Mesothelial cell of epicardium (in vitro differentiated cells): Measurements from ENCODE around the gene MIA3. TPM values are rescaled to one million over a fixed set of nuclear protein-coding genes. Genes with fewer than 3 reads are reported as not detected.

Experiments used
- DNase-seq, 2 experiments: peaks; one replicate each; pipeline ENCODE4 v3.0.0; 2021; ENCODE audit warnings: low spot score in 2 of 2; ENCODE audit not compliant: unreplicated experiment in 2 of 2
- H3K27ac Mint-ChIP-seq: 2 replicates; pipeline ENCODE4 v1.8.0; 2021; ENCODE audit warnings: mixed read lengths
- H3K27me3 Mint-ChIP-seq: 2 replicates; pipeline ENCODE4 v1.8.0; 2021; ENCODE audit warnings: low read depth, mixed read lengths
- H3K36me3 Mint-ChIP-seq: 2 replicates; pipeline ENCODE4 v1.8.0; 2021; ENCODE audit warnings: mixed read lengths
- H3K4me1 Mint-ChIP-seq: 2 replicates; pipeline ENCODE4 v1.8.0; 2021; ENCODE audit warnings: mixed read lengths
- H3K4me3 Mint-ChIP-seq: 2 replicates; pipeline ENCODE4 v1.8.0; 2021; ENCODE audit warnings: mild to moderate bottlenecking, moderate library complexity, mixed read lengths
- H3K9me3 Mint-ChIP-seq: 2 replicates; pipeline ENCODE4 v1.8.0; 2021; ENCODE audit warnings: mixed read lengths
- CTCF ChIP-seq: fragments of 200-600 bp; sonication (generic); IDR thresholded peaks from one replicate; pipeline ENCODE4 v1.5.0; 2021; ENCODE audit warnings: antibody characterized with exemption; ENCODE audit not compliant: unreplicated experiment
- total RNA-seq: library from RNA; stranded (reverse); gene quantifications from 3 replicates; pipeline ENCODE4 v1.2.1, GENCODE V29; 2021

Gene MIA3
- total RNA-seq, 1 donor from 2014 or later, result 72.9 TPM

DNA sequence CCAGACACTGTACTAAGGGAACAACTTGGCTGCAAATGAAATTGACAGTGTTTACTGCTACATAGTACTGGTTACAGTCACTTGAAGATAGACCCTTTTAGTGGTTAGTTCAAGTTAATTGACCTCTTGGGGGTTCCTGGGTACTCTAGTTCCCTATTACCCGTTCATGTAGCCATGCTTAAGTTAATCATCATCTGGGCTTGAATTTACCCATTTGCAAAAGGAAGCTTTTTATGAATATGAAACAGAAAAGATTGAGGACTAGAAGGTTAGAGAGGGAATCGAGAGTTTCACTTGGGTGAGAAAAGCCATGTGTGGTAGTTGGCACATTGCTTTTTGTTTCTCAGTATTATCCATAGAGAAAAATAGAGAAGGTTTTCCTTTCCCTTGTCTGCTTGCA, 2.7 kb downstream of the MIA3 start:
- Mint-ChIP-seq H3K9me3 (no peaks in the 10 kb centered on the region), H3K36me3 (peaks cover 17% of the 10 kb centered on the region), H3K27ac (no peak overlapping the region), H3K27me3 (peaks cover 2% of the 10 kb centered on the region), H3K4me1 (peaks cover 33% of the 10 kb centered on the region), H3K4me3 (no peak overlapping the region)
- DNase-seq, result no peak
- TF ChIP-seq CTCF, result no peak

- no peak for DNase-seq
- H3K4me3 Mint-ChIP-seq, result no peak overlapping the region
- TF ChIP-seq CTCF, result no peak
- peaks cover 28% of the 10 kb centered on the region for H3K4me1 Mint-ChIP-seq
- peaks cover 32% of the 10 kb centered on the region for H3K36me3 Mint-ChIP-seq
- H3K27me3 Mint-ChIP-seq, result no peaks in the 10 kb centered on the region
- H3K27ac Mint-ChIP-seq, result no peak overlapping the region
- H3K9me3 Mint-ChIP-seq, result no peaks in the 10 kb centered on the region
Observed at GRCh38 chr1:222622765-222623164, 4.9 kb downstream of the MIA3 start.

DNA sequence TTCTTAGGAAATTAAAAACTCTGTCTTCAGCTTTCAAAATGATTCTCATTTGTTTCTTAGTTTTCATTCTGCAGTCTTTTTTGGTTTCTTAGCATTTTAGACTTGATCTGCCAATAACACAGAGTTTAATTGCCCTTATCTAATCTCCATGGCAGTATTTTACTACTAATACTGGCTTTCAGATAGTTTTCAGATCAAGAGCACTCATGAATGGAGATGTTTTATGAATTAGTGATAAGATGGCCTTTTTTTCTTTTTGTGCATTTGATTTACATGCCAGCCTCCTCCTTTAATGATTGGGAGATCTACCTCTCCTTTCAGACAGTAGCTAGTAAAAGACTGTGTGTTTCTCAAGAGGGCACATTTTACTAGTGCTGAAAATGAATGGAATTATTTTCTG, 5.6 kb downstream of the MIA3 start:
- Mint-ChIP-seq H3K27ac (no peak overlapping the region), H3K36me3 (peaks cover 39% of the 10 kb centered on the region), H3K27me3 (no peaks in the 10 kb centered on the region), H3K4me1 (peaks cover 28% of the 10 kb centered on the region), H3K4me3 (no peak overlapping the region), H3K9me3 (no peaks in the 10 kb centered on the region)
- DNase-seq, result no peak
- TF ChIP-seq CTCF, result no peak

- Mint-ChIP-seq H3K36me3 (peaks cover 46% of the 10 kb centered on the region), H3K4me3 (no peak overlapping the region), H3K9me3 (no peaks in the 10 kb centered on the region), H3K27me3 (no peaks in the 10 kb centered on the region), H3K4me1 (peaks cover 24% of the 10 kb centered on the region), H3K27ac (no peak overlapping the region)
- TF ChIP-seq CTCF, result no peak
- DNase-seq, result no peak
Observed at GRCh38 chr1:222624214-222624613, 6.3 kb downstream of the MIA3 start.

DNA sequence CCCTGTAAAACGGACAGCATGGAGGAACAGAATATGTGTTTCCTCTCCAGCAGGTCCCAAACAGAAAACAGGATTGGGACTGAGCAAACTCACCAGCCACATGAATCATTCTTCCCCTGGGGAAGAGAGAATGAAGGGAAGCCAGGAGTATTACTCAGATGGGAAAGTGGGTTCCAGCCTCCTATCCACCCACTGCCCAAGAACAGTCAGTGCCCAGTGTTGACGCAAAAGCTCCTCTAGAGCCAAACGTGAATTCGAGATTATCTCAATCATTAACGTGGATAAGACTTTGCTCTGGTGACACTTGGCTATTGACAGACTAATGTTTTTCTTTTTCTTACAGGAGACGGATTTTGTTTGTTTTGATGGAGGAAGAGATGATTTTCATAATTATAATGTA, 9.3 kb downstream of the MIA3 start:
- H3K4me1 Mint-ChIP-seq, result peaks cover 5% of the 10 kb centered on the region
- no peaks in the 10 kb centered on the region for H3K27me3 Mint-ChIP-seq
- H3K9me3 Mint-ChIP-seq, result no peaks in the 10 kb centered on the region
- no peak for DNase-seq
- H3K4me3 Mint-ChIP-seq, result no peak overlapping the region
- no peak for TF ChIP-seq CTCF
- peaks cover 53% of the 10 kb centered on the region for H3K36me3 Mint-ChIP-seq
- no peak overlapping the region for H3K27ac Mint-ChIP-seq

DNA sequence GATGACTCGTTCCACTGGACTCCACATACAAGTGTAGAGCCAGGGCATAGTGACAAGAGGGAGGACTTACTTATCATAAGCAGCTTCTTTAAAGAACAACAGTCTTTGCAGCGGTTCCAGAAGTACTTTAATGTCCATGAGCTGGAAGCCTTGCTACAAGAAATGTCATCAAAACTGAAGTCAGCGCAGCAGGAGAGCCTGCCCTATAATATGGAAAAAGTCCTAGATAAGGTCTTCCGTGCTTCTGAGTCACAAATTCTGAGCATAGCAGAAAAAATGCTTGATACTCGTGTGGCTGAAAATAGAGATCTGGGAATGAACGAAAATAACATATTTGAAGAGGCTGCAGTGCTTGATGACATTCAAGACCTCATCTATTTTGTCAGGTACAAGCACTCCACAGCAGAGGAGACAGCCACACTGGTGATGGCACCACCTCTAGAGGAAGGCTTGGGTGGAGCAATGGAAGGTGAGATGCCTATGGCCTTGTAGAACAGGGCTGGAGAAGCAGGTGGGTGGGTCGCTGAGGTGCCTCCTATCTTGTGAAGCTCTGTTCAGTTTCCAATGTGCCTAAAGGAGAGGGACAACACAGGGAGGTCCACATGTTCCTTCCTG, 12.1 kb downstream of the MIA3 start:
- no peaks in the 10 kb centered on the region for H3K4me1 Mint-ChIP-seq
- peaks cover 47% of the 10 kb centered on the region for H3K36me3 Mint-ChIP-seq
- no peak for DNase-seq
- no peaks in the 10 kb centered on the region for H3K27me3 Mint-ChIP-seq
- TF ChIP-seq CTCF, result no peak
- no peak overlapping the region for H3K4me3 Mint-ChIP-seq
- no peak overlapping the region for H3K27ac Mint-ChIP-seq
- H3K9me3 Mint-ChIP-seq, result no peaks in the 10 kb centered on the region
